Occipital lobe (tissue), 2 donors: ENCODE data around the gene ATG10. TPM values are rescaled to one million over a fixed set of nuclear protein-coding genes. Genes with fewer than 3 reads are reported as not detected.

Source experiments
- DNase-seq: peaks from one replicate; lab custom pipeline; 2025; lab: John Stamatoyannopoulos, UW
- total RNA-seq: library from RNA; depleted of rRNA; stranded (reverse); fragments of >200 nt; gene quantifications from one replicate; pipeline ENCODE4 v1.2.3, GENCODE V29; 2014

ATG10 gene
- total RNA-seq, 1 donor from 2014 or later: 6.1 TPM

- DNase-seq: no peak
These were observed 192.6 kb downstream of the ATG10 start for GRCh38 chr5:82164176-82164976.

GRCh38 chr5:82164977-82165713 is 193.3 kb downstream of the ATG10 start:
- DNase-seq: no peak

GRCh38 chr5:82165740-82166530 is 194.1 kb downstream of the ATG10 start:
- peak; percentile 51 for DNase-seq

DNA sequence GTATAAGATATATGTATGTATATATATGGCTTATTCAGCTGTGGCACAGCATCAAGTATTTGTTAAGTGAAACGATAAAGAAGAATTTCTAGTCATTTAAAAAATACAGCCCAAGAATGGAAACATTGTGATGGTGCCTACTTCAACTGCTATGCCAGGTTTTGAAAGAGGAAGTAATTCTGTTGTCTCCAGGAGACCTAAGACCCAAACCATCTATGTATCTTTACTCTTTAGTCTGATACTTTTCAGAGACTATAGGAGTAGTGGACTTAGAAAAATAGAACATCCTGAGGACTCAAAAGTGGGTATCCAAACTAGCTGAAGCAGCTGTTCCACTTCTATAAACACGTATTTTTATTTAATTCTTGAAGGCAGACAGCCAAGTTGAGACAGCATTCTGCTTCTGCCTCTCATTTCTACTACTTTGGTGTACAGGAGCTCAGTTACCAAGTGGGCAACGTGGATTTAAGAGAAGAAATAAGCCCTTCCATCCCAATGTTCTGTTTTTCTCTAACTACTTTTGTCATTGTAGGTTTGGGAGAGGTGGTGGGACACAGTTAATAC is 195.6 kb downstream of the ATG10 start:
- no peak for DNase-seq

DNA sequence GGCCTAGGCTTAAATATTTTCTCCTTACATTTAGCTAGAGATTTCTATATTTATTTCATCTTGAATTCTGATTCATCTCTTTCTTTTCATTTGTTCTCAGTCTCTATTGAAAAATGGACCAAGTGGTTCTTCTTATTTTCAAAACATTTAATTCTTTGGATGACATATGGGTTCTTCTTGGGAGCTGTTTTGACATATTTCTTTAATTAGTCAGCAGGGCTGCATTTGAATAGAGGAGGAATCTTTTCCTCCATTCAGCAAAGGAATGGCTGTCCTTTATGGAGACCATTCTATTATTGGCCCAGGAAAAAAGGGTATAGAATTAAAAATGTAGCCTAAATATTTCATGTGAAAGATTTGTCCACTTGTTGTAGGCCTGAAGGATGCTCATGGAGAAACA is 196.5 kb downstream of the ATG10 start:
- DNase-seq: no peak

DNA sequence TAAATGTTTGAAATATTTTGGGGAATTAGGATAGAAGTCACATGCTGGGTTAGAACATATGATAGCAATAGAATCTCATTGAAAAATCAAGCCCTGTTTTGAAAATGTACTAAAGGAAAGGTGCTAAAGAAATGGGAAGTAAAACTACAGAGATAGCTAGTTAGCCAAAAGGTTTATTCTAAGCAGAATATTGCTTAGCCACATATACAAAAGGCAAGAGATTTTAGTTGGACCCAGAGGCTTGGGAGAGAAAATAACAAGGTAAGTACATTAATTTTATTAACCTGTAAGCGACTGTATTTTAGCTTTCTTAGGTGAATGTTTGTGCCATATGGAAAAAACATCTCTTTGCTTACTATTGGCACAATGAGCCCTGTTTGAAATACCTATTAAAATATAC is 198.1 kb downstream of the ATG10 start:
- no peak for DNase-seq

DNA sequence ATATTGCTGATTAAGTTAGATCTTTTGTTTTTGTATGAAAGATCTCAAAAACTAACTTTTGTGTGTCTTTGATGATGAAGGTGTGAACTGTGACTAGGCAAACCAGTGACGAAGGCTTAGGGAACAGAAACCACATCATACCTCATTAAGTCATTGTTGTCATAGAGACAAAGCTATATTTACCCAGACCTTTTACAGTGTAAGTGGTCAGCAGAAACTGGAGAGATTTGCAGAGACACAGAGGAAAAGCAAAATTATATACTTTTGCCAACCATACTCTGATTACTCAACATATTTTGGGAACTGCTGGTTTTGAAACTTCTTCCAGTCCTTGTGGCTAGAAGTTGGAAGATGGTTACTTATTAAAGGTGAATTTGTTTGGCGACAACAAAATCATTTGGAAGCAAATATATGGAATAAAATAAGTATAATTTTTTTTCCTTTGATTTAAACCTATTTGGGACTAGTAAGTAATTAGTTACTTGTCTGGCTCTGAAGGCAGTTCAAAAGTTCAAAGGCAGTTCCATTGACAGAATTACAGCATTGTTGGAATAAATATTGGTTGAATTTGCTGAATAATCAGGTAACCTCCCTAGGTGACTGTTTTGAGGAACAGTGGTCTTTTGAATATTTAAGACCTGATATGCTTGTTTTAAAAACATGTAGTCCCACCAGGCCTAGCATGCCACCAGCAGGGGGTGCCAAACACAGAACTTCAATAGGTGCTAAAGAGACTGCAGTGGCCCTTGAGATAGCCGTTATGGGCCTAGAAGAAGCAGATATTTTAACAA is 202.5 kb downstream of the ATG10 start:
- no peak for DNase-seq

- no peak for DNase-seq
These were observed 203.0 kb downstream of the ATG10 start for GRCh38 chr5:82174919-82175219.

- no peak for DNase-seq
These were observed 204.4 kb downstream of the ATG10 start for GRCh38 chr5:82176115-82176814.

DNA sequence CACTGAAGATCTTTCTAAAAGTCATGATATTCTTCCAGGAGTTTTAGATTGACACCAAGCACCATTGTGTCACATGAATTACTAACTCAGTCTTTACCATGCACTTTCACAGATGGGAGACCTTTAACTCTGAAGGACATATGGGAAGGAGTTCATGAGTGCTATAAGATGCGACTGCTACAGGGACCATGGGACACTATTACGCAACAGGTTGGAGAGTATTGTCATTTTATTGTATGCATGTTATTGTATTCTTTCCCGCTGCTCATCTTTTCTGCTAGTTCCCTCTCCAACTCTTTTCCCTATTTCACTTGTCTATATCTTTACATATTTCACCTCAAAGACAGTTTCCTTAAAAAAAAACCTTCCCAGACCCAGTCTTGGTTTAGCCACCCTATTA is 206.6 kb downstream of the ATG10 start:
- DNase-seq: no peak

GRCh38 chr5:82182662-82183061 is 210.8 kb downstream of the ATG10 start:
- DNase-seq: no peak

DNA sequence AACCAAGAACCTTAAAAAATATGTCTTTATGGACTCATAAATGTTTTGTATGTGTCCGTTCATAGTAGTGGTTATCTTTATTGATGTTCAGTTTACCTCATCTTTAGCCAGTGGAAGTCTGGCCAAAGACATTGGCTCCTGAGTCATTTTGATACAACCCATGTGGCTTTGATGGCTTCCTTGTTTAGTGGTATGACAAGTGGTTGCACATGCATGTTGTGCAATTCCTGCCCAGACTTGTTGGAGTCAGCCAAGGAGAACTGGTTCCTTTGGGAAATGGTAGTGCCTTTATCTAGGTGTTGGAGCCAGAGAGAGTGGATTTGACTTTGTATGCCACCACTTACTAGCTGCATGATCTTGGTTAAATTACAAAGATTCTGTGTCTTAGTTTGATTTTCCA is 212.0 kb downstream of the ATG10 start:
- DNase-seq: no peak

DNA sequence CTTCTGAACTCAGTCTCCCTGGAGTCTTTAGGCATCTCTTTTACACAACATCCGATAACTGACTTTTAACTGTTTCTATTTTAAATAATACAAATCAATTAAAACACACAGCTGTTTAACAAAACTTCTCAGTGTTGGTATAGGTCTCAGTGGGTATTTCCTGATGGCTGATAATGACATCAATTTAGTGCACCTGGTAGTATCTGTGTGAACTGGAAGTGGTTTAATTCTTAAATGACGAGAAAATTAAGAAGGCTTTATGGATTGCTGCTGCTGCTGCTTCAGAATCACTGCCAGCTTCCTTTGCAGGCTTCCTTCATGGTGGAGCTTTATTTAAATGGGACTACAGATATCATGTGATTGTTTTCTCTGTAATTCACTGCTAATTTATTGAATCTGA is 214.0 kb downstream of the ATG10 start:
- DNase-seq: no peak

DNA sequence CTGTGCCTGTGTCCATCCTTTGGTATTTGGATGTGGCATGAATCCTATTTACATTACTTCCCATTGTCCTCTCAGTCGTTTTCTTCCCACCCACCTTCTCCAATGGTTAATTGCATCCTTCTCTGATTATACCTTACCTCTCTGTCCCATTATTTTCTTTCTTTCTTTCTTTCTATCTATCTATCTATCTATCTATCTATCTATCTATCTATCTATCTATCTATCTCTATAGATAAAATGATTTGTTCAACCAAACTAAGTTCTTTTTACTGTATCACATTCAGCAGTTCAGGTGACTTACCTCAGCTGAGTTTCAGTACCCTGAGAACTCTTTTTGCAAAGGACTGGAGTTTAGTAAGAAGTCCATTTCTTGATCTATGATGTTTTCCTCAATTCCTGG is 225.7 kb downstream of the ATG10 start:
- no peak for DNase-seq

- no peak for DNase-seq
These were observed 232.7 kb downstream of the ATG10 start for GRCh38 chr5:82204567-82204966.

- no peak for DNase-seq
These were observed 233.2 kb downstream of the ATG10 start for GRCh38 chr5:82205005-82205404.

DNA sequence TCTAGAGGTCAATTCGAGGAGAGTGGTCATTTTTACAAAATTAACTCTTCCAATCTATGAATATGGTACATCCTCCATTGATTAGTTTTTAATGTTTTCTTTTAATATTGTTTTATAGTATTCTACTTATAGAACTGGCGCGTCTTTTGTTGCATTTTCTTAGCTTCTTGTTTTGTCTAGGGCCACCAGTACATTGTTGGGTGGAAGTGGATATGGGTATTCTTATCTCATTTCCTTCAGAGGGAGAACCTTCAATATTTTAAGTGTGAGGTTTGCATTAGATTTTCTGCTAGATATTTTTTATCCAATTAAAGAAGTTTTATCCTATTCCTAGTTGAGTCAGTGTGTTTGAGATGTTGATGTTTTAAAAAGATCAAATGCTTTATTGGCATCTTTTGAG is 236.5 kb downstream of the ATG10 start:
- DNase-seq: no peak

- no peak for DNase-seq
These were observed 240.2 kb downstream of the ATG10 start for GRCh38 chr5:82211855-82212572.

DNA sequence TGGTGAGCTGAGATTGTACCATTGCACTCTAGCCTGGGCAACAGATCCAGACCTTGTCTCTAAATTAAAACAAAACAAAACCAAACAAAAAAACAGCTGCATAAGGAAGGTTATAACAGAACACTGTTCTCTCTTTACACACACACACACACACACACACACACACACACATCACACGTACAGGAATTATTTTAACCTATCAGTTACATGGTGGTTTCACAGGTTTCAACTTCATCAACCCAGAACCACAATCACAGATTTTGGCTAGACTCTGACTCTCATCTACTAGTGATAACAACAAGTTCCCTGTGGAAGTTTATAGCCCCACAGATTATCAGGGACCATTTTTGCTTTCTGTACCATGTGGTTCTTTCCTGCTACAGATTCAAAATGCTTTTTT is 246.1 kb downstream of the ATG10 start:
- DNase-seq: no peak
